SK-N-SH (cell line): Measurements from ENCODE around the gene P2RX2.

Source experiments
- CHD2 ChIP-seq: fragments of 150-350 bp; IDR thresholded peaks from 2 replicates; pipeline ENCODE4 v1.6.1; 2018; ENCODE audit warnings: low read length; ENCODE audit not compliant: partially characterized antibody
- EP300 ChIP-seq, 2 experiments: IDR thresholded peaks; 2 replicates each; pipeline versions ENCODE4 v1.4.0 to v1.6.1; 2012; ENCODE audit warnings: borderline replicate concordance in 1 of 2, low read depth in 1 of 2, low read length in 1 of 2
- FOXM1 ChIP-seq: IDR thresholded peaks from 2 replicates; pipeline ENCODE4 v1.4.0; 2012; ENCODE audit warnings: low read depth, mild to moderate bottlenecking
- NFIC ChIP-seq: IDR thresholded peaks from 2 replicates; pipeline ENCODE4 v1.4.0; 2012; ENCODE audit warnings: borderline replicate concordance
- NRF1 ChIP-seq: IDR thresholded peaks from 2 replicates; pipeline ENCODE4 v1.6.1; 2012; ENCODE audit warnings: low read depth, mild to moderate bottlenecking, low read length
- POLR2AphosphoS5 ChIP-seq: IDR thresholded peaks from 2 replicates; pipeline ENCODE4 v1.6.1; 2012; ENCODE audit warnings: low read depth, low read length
- RFX5 ChIP-seq: IDR thresholded peaks from 2 replicates; pipeline ENCODE4 v1.6.1; 2012; ENCODE audit warnings: mild to moderate bottlenecking, improper control_type of control experiment, low read length
- RXRA ChIP-seq: IDR thresholded peaks from 2 replicates; pipeline ENCODE4 v1.4.0; 2012; ENCODE audit warnings: low read depth, mild to moderate bottlenecking, borderline replicate concordance
- SIN3A ChIP-seq: IDR thresholded peaks from 2 replicates; pipeline ENCODE4 v1.6.1; 2012; ENCODE audit warnings: low read depth, mild to moderate bottlenecking, low read length, moderate library complexity, borderline replicate concordance
- SMC3 ChIP-seq: IDR thresholded peaks from 2 replicates; pipeline ENCODE4 v1.6.1; 2012; ENCODE audit warnings: low read depth, low read length, improper control_type of control experiment
- TAF1 ChIP-seq: IDR thresholded peaks from 2 replicates; pipeline ENCODE4 v1.6.1; 2012; ENCODE audit warnings: low read depth, mild to moderate bottlenecking, low read length, moderate library complexity, borderline replicate concordance
- TF ChIP-seq, protein P1 (sequence below): fragments of 200-600 bp; sonication (generic); IDR thresholded peaks from 2 replicates; pipeline ENCODE4 v1.6.1; 2017; ENCODE audit warnings: antibody characterized with exemption, mild to moderate bottlenecking, moderate library complexity
- TF ChIP-seq, protein P2 (sequence below): IDR thresholded peaks from 2 replicates; pipeline ENCODE4 v1.6.1; 2012; ENCODE audit warnings: mild to moderate bottlenecking, low read depth, low read length, moderate library complexity
- TF ChIP-seq, protein P3 (sequence below): IDR thresholded peaks from 2 replicates; pipeline ENCODE4 v1.4.0; 2012; ENCODE audit warnings: low read depth

DNA sequence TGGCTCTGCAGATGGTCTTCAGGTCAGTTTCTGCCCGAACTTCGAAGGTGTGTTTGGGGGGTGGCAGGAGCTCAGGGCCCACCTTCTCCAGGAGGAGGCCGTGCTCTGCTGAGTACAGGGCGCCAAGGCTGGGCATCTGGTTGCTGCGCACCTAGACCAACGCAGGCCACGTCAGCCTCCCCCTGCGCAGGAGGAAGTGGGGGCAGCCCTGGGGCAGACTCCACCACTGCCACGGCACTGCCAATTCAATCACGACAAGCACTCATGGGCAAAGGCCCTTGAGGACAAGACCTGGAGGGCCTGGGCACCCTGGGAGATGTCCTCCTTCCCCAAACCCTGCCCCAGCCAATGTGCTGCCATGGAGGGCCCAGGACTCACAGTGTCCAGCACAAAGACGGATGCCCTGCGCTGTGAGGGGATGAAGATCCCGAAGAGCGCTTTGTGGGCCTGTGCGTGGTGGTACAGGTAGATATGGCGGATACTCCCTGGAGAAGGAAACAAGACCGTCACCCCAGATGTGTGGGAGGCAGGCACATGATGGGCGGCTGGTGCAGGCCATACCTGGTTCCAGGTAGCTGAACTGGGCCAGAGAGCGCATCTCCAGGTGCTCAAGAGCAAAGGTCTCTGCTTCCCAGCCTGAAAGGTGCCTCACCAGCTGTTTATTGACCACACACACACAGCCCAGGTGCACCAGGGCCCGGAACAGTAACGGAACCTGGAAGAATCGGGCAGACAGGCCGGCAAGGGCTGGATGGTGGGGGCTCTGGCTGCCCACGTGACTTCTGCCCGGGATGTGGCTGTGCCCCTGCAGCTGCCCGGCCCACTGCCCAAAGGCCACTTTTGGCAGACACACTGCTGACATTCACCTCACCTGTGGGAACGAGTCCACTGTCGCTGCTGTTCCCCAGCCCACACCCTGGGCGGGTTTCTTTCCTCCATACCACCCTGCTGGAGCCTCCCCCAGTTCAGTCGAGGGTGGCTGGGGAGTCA, 24.6 kb downstream of the P2RX2 start:
- TF ChIP-seq POLR2AphosphoS5: no peak
- TF ChIP-seq TAF1: no peak
- TF ChIP-seq FOXM1: no peak
- TF ChIP-seq, protein P1, sequence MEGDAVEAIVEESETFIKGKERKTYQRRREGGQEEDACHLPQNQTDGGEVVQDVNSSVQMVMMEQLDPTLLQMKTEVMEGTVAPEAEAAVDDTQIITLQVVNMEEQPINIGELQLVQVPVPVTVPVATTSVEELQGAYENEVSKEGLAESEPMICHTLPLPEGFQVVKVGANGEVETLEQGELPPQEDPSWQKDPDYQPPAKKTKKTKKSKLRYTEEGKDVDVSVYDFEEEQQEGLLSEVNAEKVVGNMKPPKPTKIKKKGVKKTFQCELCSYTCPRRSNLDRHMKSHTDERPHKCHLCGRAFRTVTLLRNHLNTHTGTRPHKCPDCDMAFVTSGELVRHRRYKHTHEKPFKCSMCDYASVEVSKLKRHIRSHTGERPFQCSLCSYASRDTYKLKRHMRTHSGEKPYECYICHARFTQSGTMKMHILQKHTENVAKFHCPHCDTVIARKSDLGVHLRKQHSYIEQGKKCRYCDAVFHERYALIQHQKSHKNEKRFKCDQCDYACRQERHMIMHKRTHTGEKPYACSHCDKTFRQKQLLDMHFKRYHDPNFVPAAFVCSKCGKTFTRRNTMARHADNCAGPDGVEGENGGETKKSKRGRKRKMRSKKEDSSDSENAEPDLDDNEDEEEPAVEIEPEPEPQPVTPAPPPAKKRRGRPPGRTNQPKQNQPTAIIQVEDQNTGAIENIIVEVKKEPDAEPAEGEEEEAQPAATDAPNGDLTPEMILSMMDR: no peak
- no peak for TF ChIP-seq CHD2
- no peak for TF ChIP-seq NFIC
- TF ChIP-seq RFX5: no peak
- no peak for TF ChIP-seq SMC3
- no peak for TF ChIP-seq SIN3A
- TF ChIP-seq EP300 (IDR thresholded peaks at IDR 0.05; ENCODE audit: borderline replicate concordance in 1 of 2, low read depth in 1 of 2, low read length in 1 of 2): no peak
- TF ChIP-seq, protein P2, sequence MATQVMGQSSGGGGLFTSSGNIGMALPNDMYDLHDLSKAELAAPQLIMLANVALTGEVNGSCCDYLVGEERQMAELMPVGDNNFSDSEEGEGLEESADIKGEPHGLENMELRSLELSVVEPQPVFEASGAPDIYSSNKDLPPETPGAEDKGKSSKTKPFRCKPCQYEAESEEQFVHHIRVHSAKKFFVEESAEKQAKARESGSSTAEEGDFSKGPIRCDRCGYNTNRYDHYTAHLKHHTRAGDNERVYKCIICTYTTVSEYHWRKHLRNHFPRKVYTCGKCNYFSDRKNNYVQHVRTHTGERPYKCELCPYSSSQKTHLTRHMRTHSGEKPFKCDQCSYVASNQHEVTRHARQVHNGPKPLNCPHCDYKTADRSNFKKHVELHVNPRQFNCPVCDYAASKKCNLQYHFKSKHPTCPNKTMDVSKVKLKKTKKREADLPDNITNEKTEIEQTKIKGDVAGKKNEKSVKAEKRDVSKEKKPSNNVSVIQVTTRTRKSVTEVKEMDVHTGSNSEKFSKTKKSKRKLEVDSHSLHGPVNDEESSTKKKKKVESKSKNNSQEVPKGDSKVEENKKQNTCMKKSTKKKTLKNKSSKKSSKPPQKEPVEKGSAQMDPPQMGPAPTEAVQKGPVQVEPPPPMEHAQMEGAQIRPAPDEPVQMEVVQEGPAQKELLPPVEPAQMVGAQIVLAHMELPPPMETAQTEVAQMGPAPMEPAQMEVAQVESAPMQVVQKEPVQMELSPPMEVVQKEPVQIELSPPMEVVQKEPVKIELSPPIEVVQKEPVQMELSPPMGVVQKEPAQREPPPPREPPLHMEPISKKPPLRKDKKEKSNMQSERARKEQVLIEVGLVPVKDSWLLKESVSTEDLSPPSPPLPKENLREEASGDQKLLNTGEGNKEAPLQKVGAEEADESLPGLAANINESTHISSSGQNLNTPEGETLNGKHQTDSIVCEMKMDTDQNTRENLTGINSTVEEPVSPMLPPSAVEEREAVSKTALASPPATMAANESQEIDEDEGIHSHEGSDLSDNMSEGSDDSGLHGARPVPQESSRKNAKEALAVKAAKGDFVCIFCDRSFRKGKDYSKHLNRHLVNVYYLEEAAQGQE: no peak
- TF ChIP-seq, protein P3, sequence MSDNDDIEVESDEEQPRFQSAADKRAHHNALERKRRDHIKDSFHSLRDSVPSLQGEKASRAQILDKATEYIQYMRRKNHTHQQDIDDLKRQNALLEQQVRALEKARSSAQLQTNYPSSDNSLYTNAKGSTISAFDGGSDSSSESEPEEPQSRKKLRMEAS: no peak
- TF ChIP-seq NRF1: no peak
- TF ChIP-seq RXRA: no peak
